ENCODE data around the gene TMEM132D.

- no peak for TF ChIP-seq REST (IDR thresholded peaks at IDR 0.05)
- no peak for TF ChIP-seq CTCF (IDR thresholded peaks at IDR 0.05; ENCODE audit: low read depth, low read length, missing input control)
- TF ChIP-seq RAD21 (IDR thresholded peaks at IDR 0.05), result no peak
- TF ChIP-seq TAF1 (conservative IDR thresholded peaks at IDR 0.05), result no peak
- TF ChIP-seq ZBTB33 (IDR thresholded peaks at IDR 0.05), result no peak
- TF ChIP-seq RXRA (IDR thresholded peaks at IDR 0.05), result no peak
Measured at GRCh38 chr12:129213551-129213950, 690.3 kb downstream of the TMEM132D start.

All from liver (tissue), 3 donors.